AG09309 (cell line): ENCODE data around the gene COL18A1.
"Not testable (repeated sequence)": the region's sequence is repeated elsewhere in the genome, so short reads cannot be mapped to it uniquely, and the experiment has no call there.

ENCODE experiments used
- DNase-seq: peaks from one replicate; pipeline ENCODE4 v3.0.0-alpha.2; 2010; ENCODE audit warnings: low read depth
- H3K4me3 ChIP-seq: 2 replicates; pipeline ENCODE4 v1.5.1; 2011; ENCODE audit warnings: mild to moderate bottlenecking, low read depth, low read length, moderate library complexity; ENCODE audit not compliant: control insufficient read depth
- TF ChIP-seq, protein P1 (sequence below): IDR thresholded peaks from 2 replicates; pipeline ENCODE4 v1.5.1; 2011; ENCODE audit warnings: mild to moderate bottlenecking, low read depth, low read length, inconsistent platforms; ENCODE audit not compliant: insufficient read depth, control insufficient read depth; ENCODE audit errors: missing control alignments

Gene COL18A1

DNA sequence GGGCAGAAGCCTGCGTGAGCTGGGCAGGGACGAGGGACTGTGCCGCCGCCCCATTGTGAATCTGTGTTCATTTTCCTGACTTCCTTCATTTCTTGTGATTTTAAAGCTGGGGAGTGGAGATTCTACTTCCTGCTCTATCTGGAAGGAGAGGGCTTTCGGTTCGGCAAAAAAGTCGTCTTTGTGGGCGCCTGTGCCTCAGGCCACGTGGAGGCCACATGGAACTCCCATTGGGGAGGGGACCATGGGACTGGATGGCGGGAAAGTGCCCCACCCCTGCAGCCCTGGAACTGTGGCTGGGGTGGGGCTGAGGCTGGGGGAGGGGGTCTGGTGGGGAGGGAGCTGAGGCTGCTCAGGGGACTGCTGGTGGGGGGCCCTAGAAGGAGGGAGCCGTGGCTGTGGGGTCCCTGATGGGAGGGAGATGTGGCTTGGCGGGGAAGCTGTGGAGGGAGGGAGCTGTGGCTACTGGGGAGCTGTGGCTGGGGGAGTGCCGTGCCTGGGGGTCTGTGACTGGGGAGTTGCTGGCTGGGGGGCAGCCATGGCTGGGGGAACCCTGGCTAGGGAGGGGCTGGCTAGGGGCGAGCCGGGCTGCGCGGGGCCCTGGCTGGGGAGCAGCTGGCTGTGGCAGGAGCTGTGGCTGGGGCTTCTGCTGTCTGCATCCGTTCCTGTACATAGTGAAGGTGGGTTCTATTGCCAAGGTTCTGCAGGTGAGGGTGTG is 31.5 kb downstream of the COL18A1 start:
- TF ChIP-seq, protein P1, sequence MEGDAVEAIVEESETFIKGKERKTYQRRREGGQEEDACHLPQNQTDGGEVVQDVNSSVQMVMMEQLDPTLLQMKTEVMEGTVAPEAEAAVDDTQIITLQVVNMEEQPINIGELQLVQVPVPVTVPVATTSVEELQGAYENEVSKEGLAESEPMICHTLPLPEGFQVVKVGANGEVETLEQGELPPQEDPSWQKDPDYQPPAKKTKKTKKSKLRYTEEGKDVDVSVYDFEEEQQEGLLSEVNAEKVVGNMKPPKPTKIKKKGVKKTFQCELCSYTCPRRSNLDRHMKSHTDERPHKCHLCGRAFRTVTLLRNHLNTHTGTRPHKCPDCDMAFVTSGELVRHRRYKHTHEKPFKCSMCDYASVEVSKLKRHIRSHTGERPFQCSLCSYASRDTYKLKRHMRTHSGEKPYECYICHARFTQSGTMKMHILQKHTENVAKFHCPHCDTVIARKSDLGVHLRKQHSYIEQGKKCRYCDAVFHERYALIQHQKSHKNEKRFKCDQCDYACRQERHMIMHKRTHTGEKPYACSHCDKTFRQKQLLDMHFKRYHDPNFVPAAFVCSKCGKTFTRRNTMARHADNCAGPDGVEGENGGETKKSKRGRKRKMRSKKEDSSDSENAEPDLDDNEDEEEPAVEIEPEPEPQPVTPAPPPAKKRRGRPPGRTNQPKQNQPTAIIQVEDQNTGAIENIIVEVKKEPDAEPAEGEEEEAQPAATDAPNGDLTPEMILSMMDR, result no peak
- DNase-seq, result no peak
- no peak overlapping the region for H3K4me3 ChIP-seq

DNA sequence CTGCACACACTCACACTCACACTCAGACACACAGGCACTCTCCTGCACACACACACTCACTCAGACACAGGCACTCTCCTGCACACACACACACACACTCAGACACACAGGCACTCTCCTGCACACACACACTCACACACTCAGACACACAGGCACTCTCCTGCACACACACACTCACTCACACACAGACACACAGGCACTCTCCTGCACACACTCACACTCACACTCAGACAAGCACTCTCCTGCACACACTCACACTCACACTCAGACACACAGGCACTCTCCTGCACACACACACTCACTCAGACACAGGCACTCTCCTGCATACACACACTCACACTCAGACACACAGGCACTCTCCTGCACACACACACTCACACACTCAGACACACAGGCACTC is 32.9 kb downstream of the COL18A1 start:
- not testable (repeated sequence) for DNase-seq, H3K4me3 ChIP-seq

DNA sequence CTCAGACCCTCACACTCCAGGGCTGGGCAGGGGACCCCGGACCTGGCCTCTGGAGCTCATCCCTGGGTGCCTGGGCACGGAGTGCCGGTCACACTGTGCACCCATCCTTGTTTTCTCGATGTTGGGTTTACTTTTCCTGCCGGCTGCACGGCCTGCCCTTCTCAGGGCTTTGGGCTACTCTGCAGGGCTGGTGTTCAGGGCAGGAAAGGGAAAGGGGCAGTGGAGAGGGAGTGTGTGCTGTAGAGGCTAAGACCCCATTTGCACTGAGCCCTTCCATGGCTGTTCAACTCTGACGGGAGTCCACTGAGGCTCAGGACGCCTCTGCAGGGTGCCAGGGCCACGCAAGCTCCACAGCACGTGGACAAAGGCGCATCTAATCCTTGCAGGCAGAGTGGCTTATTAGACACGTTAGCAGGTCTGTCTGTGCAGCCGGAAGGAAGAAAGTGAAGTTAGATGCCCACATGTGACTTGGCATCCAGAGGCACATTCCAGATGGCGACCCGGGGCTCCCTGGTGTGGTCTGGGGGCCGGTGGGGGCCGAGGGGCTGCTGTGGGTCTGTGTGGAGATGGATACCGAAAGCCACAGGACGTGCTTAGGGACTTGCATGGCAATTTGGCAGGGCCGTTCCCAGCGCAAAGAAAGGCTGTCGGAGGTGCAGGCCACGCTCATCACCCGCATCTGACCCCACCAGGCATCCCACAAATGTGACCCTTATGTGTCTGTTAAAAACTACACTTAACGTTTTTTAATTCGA is 33.6 kb downstream of the COL18A1 start:
- TF ChIP-seq, protein P1, result no peak
- no peak for DNase-seq
- H3K4me3 ChIP-seq, result no peak overlapping the region

DNA sequence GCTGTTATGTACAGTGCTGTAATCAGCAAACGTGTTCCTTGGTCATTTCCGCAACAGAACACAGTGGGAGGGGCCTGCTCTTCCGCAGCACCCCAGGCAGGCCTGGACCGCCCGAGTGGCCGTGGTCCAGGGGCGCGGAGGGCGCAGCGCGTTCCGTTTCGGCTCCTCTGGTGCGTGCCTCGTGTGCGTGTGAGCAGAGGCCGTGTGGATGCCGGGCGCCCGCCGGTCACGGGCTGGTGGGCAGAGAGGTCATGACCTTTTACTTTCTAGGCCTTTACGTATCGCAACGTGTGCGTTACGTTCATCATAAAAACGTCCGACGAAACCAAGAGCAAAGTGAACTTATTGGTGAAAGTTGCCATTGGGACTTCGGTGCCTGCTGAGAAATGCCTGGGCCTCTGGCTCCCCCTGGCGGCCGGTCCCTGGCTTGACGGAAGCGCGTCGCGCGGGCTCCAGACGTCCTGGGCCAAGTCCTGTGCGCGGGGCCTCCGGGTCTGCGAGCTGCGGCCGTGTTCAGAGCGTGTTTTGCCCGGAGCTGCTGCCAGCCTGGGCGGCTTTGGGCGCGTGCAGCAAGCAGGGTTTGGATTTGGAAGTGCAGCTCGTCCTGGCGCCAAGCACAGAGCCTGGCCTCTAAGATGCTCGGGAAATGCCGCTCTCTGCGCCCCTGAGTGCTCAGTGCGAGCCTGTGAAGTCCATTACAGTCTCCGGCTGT is 34.4 kb downstream of the COL18A1 start:
- TF ChIP-seq, protein P1, result peak; percentile 91
- H3K4me3 ChIP-seq, result peak overlapping the region; percentile 31
- peak; percentile 51 for DNase-seq

DNA sequence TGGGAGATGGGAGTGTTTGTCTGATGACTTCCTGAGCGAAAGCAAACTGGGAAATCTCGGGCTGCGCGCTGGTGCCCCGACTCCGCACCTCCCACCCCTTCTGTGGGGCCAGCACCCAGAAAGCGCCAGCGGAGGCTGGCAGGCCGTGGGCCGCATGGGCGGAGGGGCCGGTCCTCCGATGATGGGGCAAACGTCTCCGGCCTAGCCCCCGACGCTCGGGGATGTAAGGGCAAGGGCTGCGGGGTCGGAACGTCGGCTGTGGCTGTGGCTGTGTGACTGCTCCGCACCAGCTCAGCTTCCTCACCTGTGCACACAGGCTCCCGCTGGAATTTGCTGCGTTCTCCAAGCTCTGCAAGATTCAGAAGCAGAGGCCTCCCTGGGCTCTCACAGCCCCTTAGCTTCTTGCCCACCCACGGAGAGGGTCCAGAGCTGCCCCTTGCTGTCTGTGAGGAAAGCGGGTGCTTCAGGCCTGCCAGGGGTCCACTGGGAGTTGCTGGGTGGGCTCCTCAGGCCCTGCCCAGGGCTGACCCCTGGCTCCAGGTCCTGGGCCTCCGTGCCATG is 35.0 kb downstream of the COL18A1 start:
- H3K4me3 ChIP-seq, result no peak overlapping the region
- TF ChIP-seq, protein P1, result no peak

DNA sequence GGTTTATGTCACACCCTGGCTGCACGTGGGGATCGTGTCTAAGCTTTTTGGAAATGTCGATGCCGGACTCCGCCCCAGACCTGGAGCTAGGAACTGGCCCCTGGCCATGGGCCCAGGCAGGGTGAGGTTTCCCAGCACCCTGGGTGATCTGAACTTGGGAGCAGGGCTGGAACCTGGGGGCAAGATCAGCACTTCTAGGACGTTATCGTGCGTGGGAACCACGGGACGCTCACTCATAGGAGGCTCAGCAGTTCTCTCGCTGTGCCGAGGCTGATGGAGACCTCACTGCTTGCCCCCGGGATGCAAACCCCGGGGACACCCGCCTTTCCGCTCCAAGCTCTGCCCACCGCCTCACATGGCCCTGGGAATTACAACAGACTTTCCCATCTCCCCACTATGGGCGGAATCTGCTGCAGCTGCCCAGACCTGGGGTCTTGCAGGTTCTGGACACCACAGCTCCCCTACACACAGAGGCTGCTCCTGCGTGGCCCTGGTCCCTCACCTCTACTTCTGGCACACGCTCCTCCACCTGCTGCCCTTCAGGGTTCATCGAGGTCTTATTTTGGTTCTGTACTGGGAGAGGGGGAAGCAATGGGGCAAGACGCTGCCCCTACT is 35.9 kb downstream of the COL18A1 start:
- TF ChIP-seq, protein P1, result no peak
- DNase-seq, result no peak
- H3K4me3 ChIP-seq, result no peak overlapping the region

More for the DNA sequence above, 35.0 kb downstream of the COL18A1 start:
- DNase-seq, result no peak
